Uterus (tissue), 2 donors: ENCODE measurements around the gene NTPCR.

Experiments used
- CTCF ChIP-seq, 4 experiments: fragments of 200-600 bp in 2 of 4; fragments of 450-650 bp in 2 of 4; sonication (generic) in 2 of 4; IDR thresholded peaks; one replicate each; pipeline ENCODE4 v1.5.1; 2016 to 2019; ENCODE audit warnings: antibody characterized with exemption in 4 of 4, mild to moderate bottlenecking in 2 of 4, moderate library complexity in 1 of 4
- POLR2A ChIP-seq, 2 donors: fragments of 450-650 bp; IDR thresholded peaks; one replicate each; pipeline ENCODE4 v1.6.1; 2016; ENCODE audit warnings: antibody characterized with exemption in 2 of 2, mild to moderate bottlenecking in 1 of 2, moderate library complexity in 1 of 2

- TF ChIP-seq CTCF (IDR thresholded peaks at IDR 0.05) (no peak), POLR2A (IDR thresholded peaks at IDR 0.05) (no peak)
These were observed 23.5 kb downstream of the NTPCR start for GRCh38 chr1:232973652-232974611.
